Muscle of arm (tissue), 12 donors: Measurements from ENCODE around the gene TBC1D14. TPM values are rescaled to one million over a fixed set of nuclear protein-coding genes. Genes with fewer than 3 reads are reported as not detected.

ENCODE experiments used
- DNase-seq: peaks from one replicate; pipeline ENCODE4 v3.0.0-alpha.2; 2013
- polyA plus RNA-seq, 12 donors: library from polyadenylated mRNA; unstranded; fragments of 120-200 nt; gene quantifications; one replicate each; pipeline ENCODE4 v1.2.1, GENCODE V29; 2013; ENCODE audit not compliant: insufficient read length in 12 of 12

TBC1D14 gene
- polyA plus RNA-seq, 12 donors, result 25.9 to 44.0 (median 41.0) TPM; not detected in 1

- DNase-seq, result no peak
These were observed 83.4 kb downstream of the TBC1D14 start for GRCh38 chr4:6992728-6993677.

- no peak for DNase-seq
These were observed 86.9 kb downstream of the TBC1D14 start for GRCh38 chr4:6996481-6996880.

GRCh38 chr4:6999172-7000086 lies 89.8 kb downstream of the TBC1D14 start:
- no peak for DNase-seq

GRCh38 chr4:7000421-7001176 lies 91.0 kb downstream of the TBC1D14 start:
- DNase-seq, result no peak

GRCh38 chr4:7001271-7001670 lies 91.6 kb downstream of the TBC1D14 start:
- no peak for DNase-seq

- DNase-seq, result no peak
These were observed 92.7 kb downstream of the TBC1D14 start for GRCh38 chr4:7002336-7002735.

- no peak for DNase-seq
These were observed 93.7 kb downstream of the TBC1D14 start for GRCh38 chr4:7003176-7003878.

GRCh38 chr4:7003879-7004240 lies 94.2 kb downstream of the TBC1D14 start:
- no peak for DNase-seq

- DNase-seq, result no peak
These were observed 94.7 kb downstream of the TBC1D14 start for GRCh38 chr4:7004331-7004730.

GRCh38 chr4:7005571-7005970 lies 95.9 kb downstream of the TBC1D14 start:
- DNase-seq, result no peak

GRCh38 chr4:7006411-7006810 lies 96.8 kb downstream of the TBC1D14 start:
- DNase-seq, result no peak

GRCh38 chr4:7007142-7007907 lies 97.7 kb downstream of the TBC1D14 start:
- no peak for DNase-seq

GRCh38 chr4:7007944-7008343 lies 98.3 kb downstream of the TBC1D14 start:
- no peak for DNase-seq

- no peak for DNase-seq
These were observed 99.9 kb downstream of the TBC1D14 start for GRCh38 chr4:7009564-7009963.

- no peak for DNase-seq
These were observed 103.5 kb downstream of the TBC1D14 start for GRCh38 chr4:7013175-7013574.

GRCh38 chr4:7014815-7015214 lies 105.2 kb downstream of the TBC1D14 start:
- no peak for DNase-seq

- no peak for DNase-seq
These were observed 105.9 kb downstream of the TBC1D14 start for GRCh38 chr4:7015383-7016035.

- no peak for DNase-seq
These were observed 106.5 kb downstream of the TBC1D14 start for GRCh38 chr4:7016086-7016485.

GRCh38 chr4:7016512-7016911 lies 106.9 kb downstream of the TBC1D14 start:
- no peak for DNase-seq
